ENCODE data around the gene HLA-DPB1. TPM values are rescaled to one million over a fixed set of nuclear protein-coding genes. Genes with fewer than 3 reads are reported as not detected.

Gene HLA-DPB1
- total and polyA plus RNA-seq, 7 donors, result 39.2 to 359 (median 62.4) TPM

DNA sequence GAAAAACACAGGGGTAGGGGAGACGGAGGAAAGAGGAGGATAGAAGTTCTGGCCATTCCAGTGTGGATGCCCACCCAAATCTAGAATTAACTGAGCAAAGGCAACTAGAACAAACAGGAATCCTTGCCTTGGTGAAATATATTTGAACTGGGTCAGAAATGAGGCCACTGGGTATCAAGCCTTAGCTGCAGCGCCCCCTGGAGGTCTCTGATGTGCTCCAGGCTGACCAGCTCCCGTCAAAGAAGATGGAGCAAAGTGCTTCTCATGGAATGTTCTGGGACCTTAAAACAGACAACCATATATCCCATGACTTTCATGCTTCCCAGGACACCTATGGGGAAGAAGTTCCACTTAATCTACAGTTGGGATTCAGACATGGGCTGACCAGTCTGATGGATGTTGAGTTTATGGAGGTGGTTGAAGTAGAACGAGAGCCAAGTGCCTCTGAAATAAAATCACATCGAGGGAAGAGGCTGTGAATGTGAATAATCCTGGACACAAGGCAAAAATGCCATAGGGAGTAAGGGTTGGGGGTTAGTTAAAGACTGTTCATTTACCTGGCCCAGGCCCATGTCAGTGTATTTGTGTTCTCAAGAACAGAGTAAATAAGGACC lies 50.4 kb downstream of the HLA-DPB1 start:
- Histone ChIP-seq H3K4me3 (no peak overlapping the region), H3K27ac (no peak overlapping the region), H3K36me3 (no peaks in the 10 kb centered on the region), H3K4me1 (no peaks in the 10 kb centered on the region), H3K27me3 (no peaks in the 10 kb centered on the region), H3K9me3 (peaks cover 0 to 7% (median 3%) of the 10 kb centered on the region in 4 donors)
- DNase-seq, result peak; percentile 71
- TF ChIP-seq CTCF (IDR thresholded peaks at IDR 0.05) (peak in 3 of 4 experiments; percentile 30 to 55 (median 32)), POLR2A (IDR thresholded peaks at IDR 0.05) (no peak), POLR2AphosphoS5 (IDR thresholded peaks at IDR 0.05) (no peak), EP300 (IDR thresholded peaks at IDR 0.05) (no peak)
- intact Hi-C loops (cut with DNase I), result no loop called here
- 52 to 69% methylated on average over 5 of the region's 5 CpGs for WGBS, 2 donors

- intact Hi-C loops (cut with DNase I), result no loop called here
- TF ChIP-seq POLR2AphosphoS5 (IDR thresholded peaks at IDR 0.05), result no peak
- no peak for TF ChIP-seq EP300 (IDR thresholded peaks at IDR 0.05)
- TF ChIP-seq POLR2A (IDR thresholded peaks at IDR 0.05), result no peak
- no peak for TF ChIP-seq CTCF (IDR thresholded peaks at IDR 0.05)
- no peaks in the 10 kb centered on the region for H3K4me1 ChIP-seq
- H3K4me3 ChIP-seq, result no peak overlapping the region
- H3K36me3 ChIP-seq, result no peaks in the 10 kb centered on the region
- no peaks in the 10 kb centered on the region for H3K27me3 ChIP-seq
- WGBS, 2 donors, result 67 to 86% methylated on average over 3 of the region's 3 CpGs
- no peak overlapping the region for H3K27ac ChIP-seq
- peaks cover 0 to 7% (median 3%) of the 10 kb centered on the region in 4 donors for H3K9me3 ChIP-seq
- no peak for DNase-seq
These were observed 52.5 kb downstream of the HLA-DPB1 start for GRCh38 chr6:33128318-33128717.

DNA sequence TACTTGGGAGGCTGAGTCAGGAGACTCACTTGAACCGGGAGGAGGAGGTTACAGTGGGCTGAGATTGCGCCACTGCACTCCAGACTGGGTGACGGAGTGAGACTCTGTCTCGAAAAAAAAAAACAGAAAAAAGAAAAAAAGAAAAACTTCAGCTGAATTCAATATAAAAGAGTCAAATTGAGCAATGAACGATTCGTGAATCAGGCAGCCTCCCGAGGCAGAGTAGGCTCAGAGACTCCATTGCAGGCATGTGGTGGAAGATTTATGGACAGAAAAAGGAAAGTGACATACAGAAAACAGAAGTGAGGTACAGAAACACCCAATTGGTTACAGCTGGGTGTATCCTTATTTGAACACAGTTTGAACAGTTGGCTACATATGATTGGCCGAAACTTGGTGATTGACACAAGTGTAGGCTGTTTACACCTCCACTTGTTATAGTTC lies 56.3 kb downstream of the HLA-DPB1 start:
- Histone ChIP-seq H3K9me3 (no peaks in the 10 kb centered on the region), H3K4me1 (no peaks in the 10 kb centered on the region), H3K36me3 (no peaks in the 10 kb centered on the region), H3K27ac (no peak overlapping the region), H3K27me3 (no peaks in the 10 kb centered on the region), H3K4me3 (no peak overlapping the region)
- 68% methylated on average over 8 of the region's 8 CpGs for WGBS, 2 donors
- DNase-seq, result no peak
- TF ChIP-seq POLR2AphosphoS5 (IDR thresholded peaks at IDR 0.05), result no peak
- no peak for TF ChIP-seq EP300 (IDR thresholded peaks at IDR 0.05)
- no peak for TF ChIP-seq CTCF (IDR thresholded peaks at IDR 0.05)
- no peak for TF ChIP-seq POLR2A (IDR thresholded peaks at IDR 0.05)
- intact Hi-C loops (cut with DNase I), result no loop called here

GRCh38 chr6:33136310-33136900 lies 60.6 kb downstream of the HLA-DPB1 start:
- Histone ChIP-seq H3K36me3 (no peaks in the 10 kb centered on the region), H3K9me3 (no peaks in the 10 kb centered on the region), H3K27ac (no peak overlapping the region), H3K27me3 (no peaks in the 10 kb centered on the region), H3K4me1 (no peaks in the 10 kb centered on the region), H3K4me3 (no peak overlapping the region)
- DNase-seq, result no peak
- TF ChIP-seq POLR2A (IDR thresholded peaks at IDR 0.05), result no peak
- no peak for TF ChIP-seq CTCF (IDR thresholded peaks at IDR 0.05)
- no peak for TF ChIP-seq POLR2AphosphoS5 (IDR thresholded peaks at IDR 0.05)
- TF ChIP-seq EP300 (IDR thresholded peaks at IDR 0.05), result no peak
- intact Hi-C loops (cut with DNase I), result no loop called here
- WGBS, 2 donors, result 58 to 62% methylated on average over 4 of the region's 4 CpGs

Other genes with a start within 250 kb of the HLA-DPB1 start
- gene TAP2, start 237.3 kb upstream of the HLA-DPB1 start, total RNA-seq, result 1 to 10 TPM; 5.9 to 9.2 (median 7.2) TPM
- 10 to 100 TPM in 1 of 3 donors, 1 to 10 TPM in 2; 2.4 to 54.5 (median 3.0) TPM for gene TAP2, start 237.3 kb upstream of the HLA-DPB1 start, polyA plus RNA-seq
- gene PSMB8, start 231.9 kb upstream of the HLA-DPB1 start, total RNA-seq, result 10 to 100 TPM; 34.3 to 45.7 (median 40.7) TPM
- gene PSMB8, start 231.9 kb upstream of the HLA-DPB1 start, polyA plus RNA-seq, result 100 to 1,000 TPM; 199 to 305 (median 286) TPM
- 10 to 100 TPM; 22.5 to 35.0 (median 24.6) TPM for gene TAP1, start 222.3 kb upstream of the HLA-DPB1 start, total RNA-seq
- 100 to 1,000 TPM in 1 of 3 donors, 10 to 100 TPM in 2; 11.4 to 211 (median 19.2) TPM for gene TAP1, start 222.3 kb upstream of the HLA-DPB1 start, polyA plus RNA-seq
- gene PSMB9, start 221.8 kb upstream of the HLA-DPB1 start, total RNA-seq, result 10 to 100 TPM; 10.2 to 23.2 (median 13.8) TPM
- 100 to 1,000 TPM in 2 of 3 donors, 10 to 100 TPM in 1; 81.1 to 233 (median 129) TPM for gene PSMB9, start 221.8 kb upstream of the HLA-DPB1 start, polyA plus RNA-seq
- gene HLA-DMB, start 135.0 kb upstream of the HLA-DPB1 start, total RNA-seq, result 10 to 100 TPM; 10.2 to 25.3 (median 11.5) TPM
- gene HLA-DMB, start 135.0 kb upstream of the HLA-DPB1 start, polyA plus RNA-seq, result 100 to 1,000 TPM in 1 of 3 donors, 10 to 100 TPM in 2; 13.2 to 108 (median 90.5) TPM
- gene HLA-DMA, start 122.9 kb upstream of the HLA-DPB1 start, total RNA-seq, result 10 to 100 TPM; 16.3 to 26.0 (median 20.2) TPM
- gene HLA-DMA, start 122.9 kb upstream of the HLA-DPB1 start, polyA plus RNA-seq, result 100 to 1,000 TPM in 1 of 3 donors, 10 to 100 TPM in 2; 19.8 to 131 (median 57.1) TPM
- 100 to 1,000 TPM in 1 of 4 donors, 10 to 100 TPM in 3; 82.4 to 116 (median 87.7) TPM for gene BRD2, start 107.4 kb upstream of the HLA-DPB1 start, total RNA-seq
- gene BRD2, start 107.4 kb upstream of the HLA-DPB1 start, polyA plus RNA-seq, result 100 to 1,000 TPM in 1 of 3 donors, 10 to 100 TPM in 2; 60.6 to 135 (median 69.7) TPM
- gene HLA-DOA, start 66.4 kb upstream of the HLA-DPB1 start, total RNA-seq, result 1 to 10 TPM; 1.5 to 3.0 (median 2.3) TPM
- gene HLA-DOA, start 66.4 kb upstream of the HLA-DPB1 start, polyA plus RNA-seq, result 10 to 100 TPM in 1 of 3 donors, 1 to 10 TPM in 2; 1.8 to 42.0 (median 6.5) TPM
- 10 to 100 TPM; 29.9 to 64.3 (median 46.2) TPM for gene HLA-DPA1, start 2.3 kb upstream of the HLA-DPB1 start, total RNA-seq
- gene HLA-DPA1, start 2.3 kb upstream of the HLA-DPB1 start, polyA plus RNA-seq, result 100 to 1,000 TPM in 2 of 3 donors, 10 to 100 TPM in 1; 49.2 to 210 (median 197) TPM
- gene COL11A2, start 116.5 kb downstream of the HLA-DPB1 start, total RNA-seq, result 1 to 10 TPM in 1 of 4 donors, under 1 TPM in 2, not detected in 1; 0.16 to 1.4 (median 0.41) TPM
- under 1 TPM in 1 of 3 donors, not detected in 2; 0.60 TPM for gene COL11A2, start 116.5 kb downstream of the HLA-DPB1 start, polyA plus RNA-seq
- 10 to 100 TPM; 27.8 to 32.4 (median 30.4) TPM for gene RXRB, start 124.7 kb downstream of the HLA-DPB1 start, total RNA-seq
- gene RXRB, start 124.7 kb downstream of the HLA-DPB1 start, polyA plus RNA-seq, result 10 to 100 TPM; 15.6 to 33.2 (median 16.2) TPM
- gene SLC39A7, start 124.9 kb downstream of the HLA-DPB1 start, total RNA-seq, result 10 to 100 TPM; 48.7 to 52.1 (median 49.8) TPM
- 100 to 1,000 TPM in 1 of 3 donors, 10 to 100 TPM in 2; 31.2 to 189 (median 31.2) TPM for gene SLC39A7, start 124.9 kb downstream of the HLA-DPB1 start, polyA plus RNA-seq
- 10 to 100 TPM in 3 of 4 donors, not detected in 1; 17.3 to 19.0 (median 18.9) TPM for gene HSD17B8, start 128.7 kb downstream of the HLA-DPB1 start, total RNA-seq
- gene HSD17B8, start 128.7 kb downstream of the HLA-DPB1 start, polyA plus RNA-seq, result 10 to 100 TPM; 18.6 to 27.3 (median 21.3) TPM
- gene RING1, start 132.5 kb downstream of the HLA-DPB1 start, total RNA-seq, result 10 to 100 TPM; 13.2 to 18.1 (median 17.1) TPM
- 10 to 100 TPM; 27.7 to 36.0 (median 32.7) TPM for gene RING1, start 132.5 kb downstream of the HLA-DPB1 start, polyA plus RNA-seq
- gene VPS52, start 195.9 kb downstream of the HLA-DPB1 start, total RNA-seq, result 10 to 100 TPM; 26.2 to 44.6 (median 33.5) TPM
- gene VPS52, start 195.9 kb downstream of the HLA-DPB1 start, polyA plus RNA-seq, result 10 to 100 TPM; 23.4 to 51.2 (median 26.4) TPM
- 1,000 to 10,000 TPM; 2,427 to 4,810 (median 4,005) TPM for gene RPS18, start 196.1 kb downstream of the HLA-DPB1 start, total RNA-seq
- gene RPS18, start 196.1 kb downstream of the HLA-DPB1 start, polyA plus RNA-seq, result 1,000 to 10,000 TPM; 3,648 to 7,566 (median 5,490) TPM
- 10 to 100 TPM in 3 of 4 donors, 1 to 10 TPM in 1; 7.2 to 22.2 (median 13.3) TPM for gene B3GALT4, start 201.1 kb downstream of the HLA-DPB1 start, total RNA-seq
- gene B3GALT4, start 201.1 kb downstream of the HLA-DPB1 start, polyA plus RNA-seq, result 10 to 100 TPM; 19.2 to 23.6 (median 21.7) TPM
- 10 to 100 TPM; 28.2 to 41.6 (median 37.4) TPM for gene WDR46, start 213.2 kb downstream of the HLA-DPB1 start, total RNA-seq
- 10 to 100 TPM; 15.3 to 51.2 (median 30.0) TPM for gene WDR46, start 213.2 kb downstream of the HLA-DPB1 start, polyA plus RNA-seq
- gene PFDN6, start 213.6 kb downstream of the HLA-DPB1 start, total RNA-seq, result 10 to 100 TPM in 3 of 4 donors, 1 to 10 TPM in 1; 7.5 to 56.1 (median 31.8) TPM
- 100 to 1,000 TPM; 131 to 173 (median 144) TPM for gene PFDN6, start 213.6 kb downstream of the HLA-DPB1 start, polyA plus RNA-seq
- gene RGL2, start 223.0 kb downstream of the HLA-DPB1 start, total RNA-seq, result 10 to 100 TPM; 33.2 to 48.9 (median 37.9) TPM
- 10 to 100 TPM in 2 of 3 donors, 1 to 10 TPM in 1; 5.8 to 40.2 (median 18.0) TPM for gene RGL2, start 223.0 kb downstream of the HLA-DPB1 start, polyA plus RNA-seq
- gene TAPBP, start 238.1 kb downstream of the HLA-DPB1 start, total RNA-seq, result 10 to 100 TPM; 29.8 to 80.0 (median 50.5) TPM
- gene TAPBP, start 238.1 kb downstream of the HLA-DPB1 start, polyA plus RNA-seq, result 100 to 1,000 TPM in 1 of 3 donors, 10 to 100 TPM in 1, 1 to 10 TPM in 1; 7.8 to 114 (median 21.3) TPM
- gene ZBTB22, start 241.8 kb downstream of the HLA-DPB1 start, total RNA-seq, result 10 to 100 TPM in 3 of 4 donors, 1 to 10 TPM in 1; 9.4 to 13.2 (median 12.7) TPM
- 10 to 100 TPM; 11.3 to 19.2 (median 16.1) TPM for gene ZBTB22, start 241.8 kb downstream of the HLA-DPB1 start, polyA plus RNA-seq
- gene DAXX, start 247.0 kb downstream of the HLA-DPB1 start, total RNA-seq, result 10 to 100 TPM; 37.1 to 52.3 (median 48.3) TPM
- gene DAXX, start 247.0 kb downstream of the HLA-DPB1 start, polyA plus RNA-seq, result 10 to 100 TPM; 24.7 to 49.2 (median 33.0) TPM

Data from sigmoid colon (tissue), 7 donors.